GM18519 (cell line): Measurements from ENCODE around the gene HECW1.
A peak's percentile ranks its signal among the peaks of the same experiment; 100 is the strongest.
"Not testable (repeated sequence)": the region's sequence is repeated elsewhere in the genome, so short reads cannot be mapped to it uniquely, and the experiment has no call there.

Experiments
- ATAC-seq: cut with Tn5 transposase; IDR thresholded peaks from one replicate; pipeline ENCODE4 v1.9.1; 2021; ENCODE audit warnings: mild to moderate bottlenecking, moderate library complexity; ENCODE audit not compliant: unreplicated experiment, low FRiP score

Gene HECW1

GRCh38 chr7:43588477-43589132 is 476.2 kb downstream of the HECW1 start:
- ATAC-seq: no peak

GRCh38 chr7:43589133-43589478 is 476.7 kb downstream of the HECW1 start:
- ATAC-seq: no peak

DNA sequence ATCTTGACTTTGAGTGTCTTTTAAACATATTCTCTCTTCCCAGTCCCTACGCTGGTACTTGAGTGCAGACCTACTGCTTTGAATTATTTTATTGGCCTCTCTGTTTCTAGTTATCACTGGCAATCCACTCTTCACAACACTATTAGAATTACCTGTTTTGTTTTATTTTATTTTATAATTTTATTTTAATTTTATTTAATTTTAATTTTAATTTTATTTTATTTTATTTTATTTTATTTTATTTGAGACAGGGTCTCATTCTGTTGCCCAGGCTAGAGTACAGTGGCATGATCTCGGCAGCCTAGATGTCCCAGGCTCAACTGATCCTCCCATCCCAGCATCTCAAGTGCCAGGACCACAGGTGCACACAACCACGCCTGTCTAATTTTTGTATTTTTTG is 477.3 kb downstream of the HECW1 start:
- ATAC-seq: no peak

DNA sequence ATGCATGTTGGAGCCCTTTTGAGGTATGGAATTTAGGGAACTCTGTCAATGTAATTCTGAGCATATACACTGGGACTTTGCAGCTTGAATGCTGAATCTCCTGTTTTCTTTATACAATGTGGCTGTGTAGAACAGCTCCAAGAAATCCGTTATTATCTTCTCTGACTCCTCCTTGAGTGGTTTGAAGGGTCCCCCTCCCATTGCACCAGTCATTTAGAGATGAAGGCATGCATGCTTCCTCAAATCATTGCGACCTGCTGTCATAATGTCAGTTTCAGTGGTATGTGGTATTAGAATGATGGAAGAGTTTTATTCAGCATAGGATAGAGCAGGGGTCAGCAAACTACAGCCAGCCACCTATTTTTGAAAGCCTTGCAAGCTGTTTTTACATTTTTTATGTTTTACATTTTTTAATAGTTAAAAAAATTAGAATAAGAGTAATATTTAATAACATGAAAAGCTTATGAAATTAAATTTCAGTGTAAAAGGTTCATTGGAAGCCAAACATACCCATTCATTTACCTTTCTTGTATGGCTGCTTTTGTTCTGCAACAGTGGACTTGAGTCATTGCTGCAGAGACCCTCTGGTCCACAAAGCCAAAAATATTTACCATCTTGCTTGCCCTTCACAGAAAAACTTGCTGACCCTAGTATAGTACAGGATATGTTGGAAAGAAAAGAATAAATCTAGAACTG is 478.6 kb downstream of the HECW1 start:
- peak; percentile 75 for ATAC-seq

DNA sequence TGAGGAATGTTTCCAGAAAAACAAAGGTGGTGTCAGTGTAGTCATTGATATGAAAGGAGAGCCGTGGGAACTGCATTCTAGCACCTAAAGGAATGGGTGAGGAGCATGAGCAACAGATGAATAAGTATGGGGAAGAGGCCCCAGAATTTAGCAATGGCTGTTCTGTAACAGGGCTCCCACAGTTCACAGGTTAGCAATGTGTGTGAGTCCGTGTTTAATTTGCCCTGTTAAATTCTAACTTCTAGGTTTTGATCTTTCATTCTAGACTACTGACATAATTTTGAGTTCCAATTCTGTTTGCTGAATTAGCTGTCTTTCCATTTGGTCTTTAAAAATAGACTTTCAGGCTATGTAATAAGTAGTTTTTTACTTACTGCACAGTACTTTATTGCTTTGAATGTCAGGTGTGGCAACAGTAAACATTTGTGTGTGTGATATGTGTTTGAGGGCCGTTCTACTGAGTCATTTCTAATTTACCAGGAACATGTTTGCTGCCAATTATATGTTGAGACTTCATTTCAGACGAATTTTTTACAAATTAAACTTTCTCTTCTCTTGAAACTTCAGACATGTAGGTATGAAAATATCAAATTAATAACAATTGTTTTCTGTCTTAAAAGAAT is 479.2 kb downstream of the HECW1 start:
- ATAC-seq: no peak

DNA sequence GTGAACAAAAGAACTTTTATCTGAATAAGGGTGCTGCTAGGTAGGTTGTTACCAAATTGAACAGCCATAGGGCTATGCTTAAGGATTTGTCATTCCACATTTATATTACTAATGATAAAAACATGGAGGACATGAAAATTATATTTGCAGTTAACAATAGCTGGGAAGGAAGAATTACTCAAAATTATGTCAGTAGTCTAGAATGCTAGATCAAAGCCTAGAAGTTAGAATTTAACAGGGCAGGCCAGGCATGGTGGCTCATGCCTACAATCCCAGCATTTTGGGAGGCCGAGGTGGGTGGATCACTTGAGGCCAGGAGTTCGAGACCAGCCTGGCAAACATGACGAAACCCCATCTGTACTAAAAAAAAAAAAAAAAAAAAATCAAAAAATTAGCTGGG is 479.9 kb downstream of the HECW1 start:
- no peak for ATAC-seq

DNA sequence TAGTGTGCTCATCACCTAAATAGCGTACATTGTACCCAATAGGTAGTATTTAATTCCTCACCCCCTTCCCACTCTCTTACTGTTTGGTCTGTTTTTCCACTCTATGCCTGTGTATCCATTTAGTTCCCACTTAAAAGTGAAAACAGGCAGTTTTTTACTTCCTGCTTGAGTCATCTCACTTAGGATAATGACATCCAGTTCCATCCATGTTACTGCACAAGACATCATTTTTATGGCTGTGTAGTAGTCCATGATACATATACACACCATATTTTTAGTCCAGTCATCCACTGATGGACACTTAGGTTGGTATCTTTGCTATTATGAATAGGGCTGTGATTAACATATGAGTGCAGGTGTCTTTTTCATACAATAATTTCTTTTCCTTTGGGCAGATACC is 480.6 kb downstream of the HECW1 start:
- ATAC-seq: no peak

DNA sequence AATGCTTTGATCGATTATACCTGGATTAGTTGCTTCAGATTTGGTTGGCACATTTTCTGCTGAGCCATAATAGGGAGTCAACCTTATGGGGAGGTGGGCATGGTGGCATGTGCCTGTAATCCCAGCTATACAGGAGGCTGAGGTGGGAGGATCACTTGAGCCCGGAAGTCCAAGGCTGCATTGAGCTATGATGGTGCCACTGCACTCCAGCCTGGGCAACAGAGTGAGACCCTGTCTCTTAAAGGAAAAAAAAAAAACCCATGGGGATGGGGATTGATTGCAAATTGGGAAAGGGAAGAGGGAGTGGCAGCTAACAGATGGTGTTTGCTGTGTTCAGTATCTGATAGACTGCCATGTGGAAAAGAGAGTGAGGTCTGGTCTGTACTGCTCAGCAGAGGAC is 481.6 kb downstream of the HECW1 start:
- ATAC-seq: no peak

GRCh38 chr7:43596426-43596825 is 484.0 kb downstream of the HECW1 start:
- ATAC-seq: not testable (repeated sequence)

GRCh38 chr7:43600056-43600455 is 487.6 kb downstream of the HECW1 start:
- ATAC-seq: no peak

GRCh38 chr7:43602256-43602655 is 489.8 kb downstream of the HECW1 start:
- no peak for ATAC-seq

GRCh38 chr7:43604251-43604650 is 491.8 kb downstream of the HECW1 start:
- ATAC-seq: no peak

DNA sequence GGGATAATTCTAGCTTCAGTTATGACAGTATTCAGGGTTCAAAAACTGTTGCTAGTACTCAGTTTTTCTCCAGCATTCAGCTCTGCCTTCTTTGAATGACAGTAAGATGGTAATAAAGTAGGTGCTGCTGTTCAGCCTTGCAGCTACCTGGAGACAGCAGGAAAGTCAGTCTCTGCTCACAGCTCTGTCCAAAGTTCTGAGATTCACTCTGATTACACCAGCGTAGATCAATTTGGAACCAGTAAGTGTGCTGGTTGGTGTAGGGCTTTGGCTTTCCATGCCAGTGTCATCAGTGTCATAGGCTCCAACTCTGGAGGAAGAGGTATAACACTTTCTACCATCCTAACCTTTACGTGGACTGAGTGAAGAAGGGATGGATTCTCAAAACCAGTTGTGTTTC is 496.6 kb downstream of the HECW1 start:
- no peak for ATAC-seq

DNA sequence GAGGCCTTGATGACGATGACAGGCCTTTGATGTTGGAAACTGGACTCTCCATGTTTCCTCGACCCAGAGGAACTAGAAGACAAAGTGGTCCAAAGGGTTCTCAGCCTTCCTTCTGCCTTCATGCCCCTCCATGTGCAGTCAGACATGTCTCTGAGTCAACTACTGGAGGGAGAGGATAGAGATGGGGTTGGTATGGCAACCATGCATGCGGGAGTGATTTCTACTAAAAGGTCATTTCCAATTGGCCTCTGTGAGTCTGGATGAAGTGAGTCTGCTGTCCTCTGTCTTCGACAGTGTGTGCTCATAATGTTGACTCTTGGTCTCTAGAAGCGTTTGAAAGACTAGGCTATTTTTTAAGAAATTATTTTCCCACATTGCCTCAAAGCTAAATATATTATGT is 499.7 kb downstream of the HECW1 start:
- ATAC-seq: no peak

DNA sequence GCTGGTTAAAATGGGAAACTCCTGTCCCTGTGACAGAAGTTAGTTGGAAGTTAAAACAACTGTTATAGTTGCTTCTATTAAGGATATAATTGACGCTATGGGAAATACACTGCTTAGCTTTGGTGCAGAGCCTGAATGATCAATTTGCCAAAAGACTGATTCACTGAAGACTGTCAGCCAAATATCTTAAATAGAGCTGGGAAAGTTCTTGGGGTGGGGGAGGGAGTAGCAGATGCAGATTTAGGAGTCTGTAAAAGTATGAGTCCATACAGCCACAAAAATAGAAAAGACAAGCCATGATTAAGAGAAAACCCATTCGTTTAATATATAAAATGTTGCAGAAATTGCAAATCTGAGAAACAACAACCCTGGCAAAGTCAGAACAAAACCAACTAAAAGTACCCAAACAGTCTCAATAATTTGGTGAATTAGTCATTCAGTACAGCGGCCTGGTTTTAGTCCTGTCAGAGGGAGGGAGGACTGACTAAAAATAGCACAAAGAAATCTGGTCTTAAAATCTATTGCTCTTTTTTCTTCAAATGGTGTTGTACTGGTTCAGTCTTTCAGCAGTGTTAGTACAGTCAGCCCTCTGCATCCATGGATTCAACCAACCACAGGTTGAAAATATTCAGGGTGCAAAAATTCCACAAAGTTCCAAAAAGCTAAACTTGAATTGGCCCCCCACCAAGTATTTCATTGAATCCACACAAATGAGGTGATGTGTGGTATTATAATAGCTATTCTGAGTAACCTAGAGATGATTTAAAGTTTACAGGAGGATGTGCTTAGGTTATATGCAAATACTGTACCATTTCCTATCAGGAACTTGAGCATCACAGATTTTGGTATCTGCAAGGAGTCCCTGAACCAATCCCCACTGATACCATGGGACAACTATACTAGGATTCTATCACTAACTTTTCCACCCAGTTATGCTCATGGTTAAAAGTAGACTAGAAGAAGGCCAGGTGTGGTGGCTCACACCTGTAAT is 500.4 kb downstream of the HECW1 start:
- ATAC-seq: peak; percentile 67
